Globus pallidus (tissue), 1 donor: ENCODE measurements around the gene RGS6.

Experiments used
- DNase-seq: peaks from one replicate; pipeline ENCODE4 v3.0.0-alpha.2; 2015; ENCODE audit warnings: low spot score

The RGS6 gene

DNA sequence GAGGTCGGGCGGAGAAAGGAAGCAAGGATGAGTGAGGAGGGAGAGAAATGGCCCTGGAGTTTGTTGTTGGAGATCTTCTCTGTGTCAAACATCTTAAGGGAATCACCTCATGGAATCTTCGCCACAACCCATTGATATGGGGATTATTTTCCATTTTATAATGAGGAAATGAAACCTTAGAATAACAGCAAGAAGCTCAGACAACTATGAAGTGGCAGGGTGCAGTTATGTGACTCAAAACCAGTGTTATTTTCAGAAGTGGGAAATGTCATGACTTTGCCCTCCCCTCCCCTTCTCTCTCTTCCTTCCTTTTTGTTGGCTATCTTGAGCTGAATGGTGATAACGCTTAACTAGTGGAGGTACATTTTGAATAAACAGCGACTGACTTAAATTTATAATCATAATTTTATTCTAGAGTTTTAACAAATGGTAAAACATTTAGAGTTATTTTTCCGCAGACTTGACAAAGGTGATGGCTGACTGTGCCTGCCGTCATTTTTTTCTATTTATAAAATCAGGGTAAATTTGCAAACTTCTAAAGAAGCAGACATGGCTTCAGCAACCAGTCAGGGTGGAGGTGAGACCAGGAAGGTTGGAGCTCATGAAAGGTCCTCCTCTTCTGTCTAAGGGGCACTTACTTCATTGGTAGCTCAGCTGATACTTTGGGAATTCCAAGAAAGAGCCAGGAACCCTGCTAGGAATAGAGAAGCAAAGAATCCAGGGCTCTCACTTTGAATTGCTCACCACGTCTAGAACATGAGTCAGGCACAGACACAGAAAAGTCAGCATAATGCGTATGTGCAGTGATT lies 232.4 kb downstream of the RGS6 start:
- DNase-seq, result no peak

GRCh38 chr14:72165229-72165698 lies 233.0 kb downstream of the RGS6 start:
- no peak for DNase-seq

DNA sequence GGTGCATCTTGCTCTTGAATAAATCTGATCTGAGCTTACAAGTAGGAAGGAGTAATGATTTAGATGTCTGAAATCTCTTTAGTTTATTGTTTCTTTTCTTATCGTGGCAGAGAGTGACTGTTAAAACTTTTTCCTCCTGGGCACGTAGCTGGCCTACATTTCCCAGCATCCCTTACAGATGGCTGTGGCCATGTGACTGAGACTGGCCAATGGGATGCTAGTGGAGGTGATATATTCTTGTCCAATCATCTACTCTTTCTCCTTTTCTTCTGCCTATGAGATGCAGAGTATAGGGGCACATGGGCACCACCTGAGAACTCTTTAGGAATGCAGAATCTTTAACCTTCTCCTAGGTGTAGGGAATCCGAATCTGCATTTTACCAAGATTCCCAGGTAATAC lies 237.3 kb downstream of the RGS6 start:
- no peak for DNase-seq

- DNase-seq, result no peak
Observed at GRCh38 chr14:72172049-72172448, 239.8 kb downstream of the RGS6 start.

DNA sequence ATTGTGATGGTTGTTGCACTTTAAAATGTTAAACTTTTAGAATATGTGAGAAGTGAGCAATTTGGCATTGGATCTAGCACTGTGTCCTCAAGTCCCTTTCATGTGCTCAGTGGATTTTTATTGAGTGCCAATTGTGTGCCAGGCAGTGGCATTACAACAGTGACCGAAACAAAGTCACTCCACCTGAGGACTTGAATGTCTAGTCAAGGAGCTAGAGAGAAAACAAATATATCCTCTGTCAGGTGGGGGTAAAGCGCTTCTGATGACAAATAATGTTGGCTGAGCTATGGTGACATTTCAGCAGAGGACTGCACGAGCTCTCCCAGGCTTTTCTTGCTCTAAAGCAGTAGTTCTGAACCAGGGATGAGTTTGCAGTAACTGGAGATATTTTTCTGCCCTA lies 240.4 kb downstream of the RGS6 start:
- no peak for DNase-seq

GRCh38 chr14:72173038-72173720 lies 240.9 kb downstream of the RGS6 start:
- DNase-seq, result no peak

DNA sequence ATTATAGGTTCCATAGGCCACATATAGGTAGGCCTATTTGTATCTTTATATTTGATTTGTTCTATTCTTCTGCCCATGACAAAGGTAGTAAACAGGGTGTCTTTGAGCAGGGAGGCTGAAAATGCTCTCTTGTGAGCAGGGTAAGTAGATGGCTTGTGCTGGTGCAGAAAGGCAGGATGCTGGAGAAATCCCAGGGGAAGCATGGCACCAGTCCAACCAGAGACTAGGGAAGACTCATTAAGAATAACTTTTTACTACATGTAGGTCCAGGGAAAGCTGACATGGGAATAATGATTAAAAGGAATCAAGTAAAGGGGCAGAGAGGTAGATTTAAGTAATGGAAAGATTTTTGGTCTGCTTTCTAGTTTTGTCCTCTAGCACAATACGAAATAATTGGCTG lies 245.0 kb downstream of the RGS6 start:
- DNase-seq, result no peak

DNA sequence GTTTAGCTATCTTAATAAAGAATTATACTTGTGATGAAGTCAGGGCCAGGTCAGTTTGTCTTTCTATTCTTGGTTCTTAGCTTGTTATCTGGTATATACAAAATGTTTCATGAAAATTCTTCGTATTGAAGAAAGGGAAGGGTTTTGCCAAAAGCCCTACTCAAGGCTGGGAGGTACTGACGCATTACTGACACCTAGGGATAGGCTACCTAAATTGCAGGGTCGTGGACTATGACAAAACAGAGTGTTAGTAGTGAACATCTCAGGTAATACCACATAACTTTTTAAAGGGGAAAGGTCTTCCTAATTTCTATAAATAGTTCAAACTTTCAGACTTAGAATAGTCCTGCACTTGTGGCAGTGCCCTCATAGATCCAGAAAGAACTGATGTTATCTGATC lies 246.3 kb downstream of the RGS6 start:
- DNase-seq, result no peak

DNA sequence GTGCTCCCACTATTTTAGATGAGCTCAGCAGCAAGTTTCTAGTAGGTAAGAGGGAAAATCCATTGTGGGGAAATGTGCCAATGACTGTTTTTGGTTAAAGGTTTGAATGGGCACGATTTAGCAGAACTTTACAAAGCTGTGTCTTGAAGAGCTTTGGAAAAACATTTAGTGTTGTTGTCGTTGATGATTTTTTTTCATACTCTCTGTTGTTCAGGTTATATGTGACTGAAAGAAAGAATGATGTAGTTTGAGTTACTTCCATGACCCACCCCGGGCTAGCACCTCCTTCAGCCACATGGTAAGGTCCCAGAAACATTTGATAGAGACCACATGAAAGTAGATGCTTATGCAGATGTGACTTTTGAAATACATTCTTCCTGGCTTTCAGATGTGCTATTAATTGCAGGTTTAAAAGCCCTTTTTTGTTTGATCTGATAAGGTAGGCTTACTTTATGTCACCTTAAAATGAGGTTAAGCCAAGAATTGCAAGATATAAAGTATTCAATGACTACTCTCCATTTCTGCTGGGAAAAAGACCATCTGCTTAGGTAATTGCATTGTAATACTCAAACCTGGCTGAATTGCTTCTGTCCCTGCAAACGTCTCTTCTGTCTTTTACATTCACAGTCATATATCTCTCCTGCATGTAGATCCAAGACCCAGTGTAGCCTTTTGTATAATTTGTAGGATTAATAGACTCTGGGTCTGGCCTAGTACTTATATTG lies 250.6 kb downstream of the RGS6 start:
- DNase-seq, result no peak

DNA sequence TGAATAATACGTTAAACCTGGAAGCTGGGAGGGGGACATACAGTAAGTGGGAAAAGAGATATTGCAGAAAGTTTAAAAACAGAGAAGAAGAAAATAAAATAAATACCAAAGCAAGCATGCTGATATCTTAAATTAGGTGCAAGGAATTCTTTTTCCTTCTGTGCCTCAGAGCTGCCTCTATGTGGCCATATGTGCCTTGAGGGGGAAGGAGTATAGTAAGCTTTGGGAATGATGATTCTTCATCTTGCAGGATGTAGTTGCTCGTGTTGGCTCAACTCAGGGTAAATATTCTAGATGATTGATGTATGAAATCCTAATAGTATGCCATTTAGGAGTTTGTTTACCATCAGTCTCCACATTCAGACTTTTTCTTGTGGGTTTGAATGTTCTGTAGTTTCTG lies 251.4 kb downstream of the RGS6 start:
- no peak for DNase-seq

DNA sequence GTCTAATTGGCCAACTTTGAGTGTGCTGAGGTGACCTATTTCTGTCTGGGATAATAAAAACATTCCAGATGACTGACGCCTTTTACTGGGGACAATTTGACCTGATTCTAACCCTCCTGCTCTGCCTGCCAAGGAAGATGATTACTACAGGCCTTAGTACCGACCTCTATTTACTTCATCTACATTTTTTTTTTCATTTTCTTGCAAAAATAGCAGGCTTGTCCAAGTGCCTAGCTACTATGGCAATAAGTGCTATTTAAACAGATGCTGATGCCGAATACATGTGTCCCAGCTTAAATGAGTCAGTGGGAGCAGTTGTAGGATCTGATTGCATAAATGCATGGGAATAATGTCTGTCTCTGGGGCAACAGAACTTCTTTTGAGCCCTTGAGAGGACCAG lies 254.3 kb downstream of the RGS6 start:
- DNase-seq, result peak; percentile 57

GRCh38 chr14:72196237-72197015 lies 264.2 kb downstream of the RGS6 start:
- DNase-seq, result no peak

- no peak for DNase-seq
Observed at GRCh38 chr14:72201645-72202044, 269.4 kb downstream of the RGS6 start.

- DNase-seq, result no peak
Observed at GRCh38 chr14:72213424-72213823, 281.2 kb downstream of the RGS6 start.

DNA sequence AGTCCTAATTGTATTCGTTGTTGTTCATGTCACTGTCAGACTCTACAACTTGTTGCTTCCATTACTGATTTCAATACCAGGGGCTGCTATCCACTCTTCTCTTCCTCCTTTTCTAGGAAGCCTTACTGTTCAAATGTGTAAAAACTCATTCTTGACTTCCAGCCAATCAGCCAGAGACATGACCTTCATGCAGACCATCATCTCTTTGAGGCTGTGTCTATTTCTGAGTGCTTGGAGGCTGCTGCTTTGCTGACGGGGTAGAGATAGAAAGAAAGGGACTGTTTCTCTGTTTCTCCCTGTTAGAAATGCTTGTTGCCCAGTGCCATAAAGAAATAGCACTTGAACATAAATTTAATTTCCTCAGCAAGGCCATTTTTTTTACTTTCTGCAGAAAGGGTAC lies 282.9 kb downstream of the RGS6 start:
- no peak for DNase-seq

- no peak for DNase-seq
Observed at GRCh38 chr14:72217135-72217534, 284.9 kb downstream of the RGS6 start.

DNA sequence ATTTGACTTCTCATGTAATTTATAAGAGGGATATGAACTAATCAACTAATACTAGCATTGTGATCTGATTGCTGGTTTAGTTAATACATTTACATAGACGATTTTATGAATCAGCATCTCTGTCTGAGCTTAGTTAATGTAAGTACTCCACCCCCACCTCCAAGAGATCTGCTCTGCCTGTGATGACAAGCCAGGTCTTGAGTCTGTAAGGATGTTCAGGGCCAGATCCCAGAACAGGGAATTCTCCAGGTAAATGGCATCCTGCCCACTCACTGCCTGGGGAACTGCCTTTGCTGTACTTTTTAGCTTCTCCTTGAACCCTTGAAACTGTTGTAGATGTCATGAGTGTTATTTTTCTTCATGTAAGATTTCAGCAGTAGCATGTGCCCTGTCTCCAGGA lies 289.8 kb downstream of the RGS6 start:
- DNase-seq, result no peak

DNA sequence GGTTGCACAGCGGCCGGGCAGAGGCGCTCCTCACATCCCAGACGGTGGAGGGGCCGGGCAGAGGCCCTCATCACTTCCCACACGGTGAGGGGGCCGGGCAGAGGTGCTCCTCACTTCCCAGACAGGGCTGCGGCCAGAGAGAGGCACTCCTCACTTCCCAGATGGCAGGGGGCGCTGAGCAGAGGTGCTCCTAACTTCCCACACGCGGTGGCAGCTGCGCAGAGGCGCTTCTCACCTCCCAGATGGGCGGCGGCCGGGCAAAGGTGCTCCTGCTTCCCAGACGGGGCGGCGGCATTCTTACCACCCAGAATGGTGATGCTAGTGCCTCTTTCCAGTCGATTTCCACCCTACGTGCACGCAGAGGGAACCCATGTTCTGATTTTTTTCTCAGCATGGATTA lies 304.4 kb downstream of the RGS6 start:
- no peak for DNase-seq

- no peak for DNase-seq
Observed at GRCh38 chr14:72237722-72238666, 305.8 kb downstream of the RGS6 start.

DNA sequence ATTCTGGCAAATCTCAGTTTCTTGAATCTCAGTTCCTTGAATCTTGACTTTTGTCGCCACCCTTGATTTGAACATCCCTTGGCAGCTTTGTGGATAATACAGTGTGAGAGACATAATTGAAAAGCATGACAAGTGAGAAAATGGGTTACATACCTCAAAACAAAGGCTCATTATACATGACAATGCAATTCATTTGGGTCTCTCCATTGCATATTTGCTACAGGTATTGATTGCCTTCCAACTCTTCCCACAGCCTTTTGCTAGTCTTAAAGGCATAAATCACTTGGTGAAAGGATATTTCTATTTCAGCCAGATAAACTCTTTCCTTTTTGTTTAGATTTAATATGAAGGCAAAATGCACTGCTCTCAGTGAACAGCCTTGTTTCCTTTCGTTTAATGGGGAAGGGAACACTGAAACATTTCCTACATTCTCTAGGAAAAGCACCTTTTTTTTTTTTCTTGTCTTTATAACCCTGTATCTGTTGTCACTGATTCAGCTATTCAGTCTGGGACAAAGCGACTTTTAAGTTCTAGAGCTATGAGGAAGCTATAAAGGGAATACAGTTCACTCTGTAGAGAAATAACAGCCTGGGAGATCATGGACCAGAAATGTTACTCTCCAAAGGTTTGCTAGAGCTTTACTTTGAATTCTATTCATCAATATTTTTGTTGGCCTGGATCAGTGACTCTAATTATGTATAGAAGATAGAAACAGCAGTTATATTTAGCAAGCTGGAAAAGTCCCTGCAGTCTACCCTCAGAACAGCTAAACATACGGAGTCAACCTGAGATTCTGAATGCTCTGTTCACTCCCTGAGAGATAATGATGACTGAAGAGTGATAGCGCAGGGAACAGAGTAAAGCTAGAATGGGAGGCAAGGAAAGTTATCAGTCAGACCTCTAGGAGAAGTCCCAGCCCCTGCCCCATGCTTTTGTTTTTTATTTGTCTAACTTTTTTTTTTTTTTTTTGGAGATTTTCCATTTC lies 311.4 kb downstream of the RGS6 start:
- no peak for DNase-seq
